HCEC 1CT (cell line): Measurements from ENCODE around the gene DGKG.

Experiments
- DNase-seq: peaks from one replicate; pipeline ENCODE4 v3.0.0-alpha.2; 2017

DGKG gene

GRCh38 chr3:186361762-186362536 is at the start of gene DGKG:
DGKG (minus strand) TSS chr3:186362234; CDS start chr3:186320459, 41,775 bp downstream.
- no peak for DNase-seq

- no peak for DNase-seq
Observed at GRCh38 chr3:186411089-186411488, 49.1 kb upstream of the DGKG start.

DNA sequence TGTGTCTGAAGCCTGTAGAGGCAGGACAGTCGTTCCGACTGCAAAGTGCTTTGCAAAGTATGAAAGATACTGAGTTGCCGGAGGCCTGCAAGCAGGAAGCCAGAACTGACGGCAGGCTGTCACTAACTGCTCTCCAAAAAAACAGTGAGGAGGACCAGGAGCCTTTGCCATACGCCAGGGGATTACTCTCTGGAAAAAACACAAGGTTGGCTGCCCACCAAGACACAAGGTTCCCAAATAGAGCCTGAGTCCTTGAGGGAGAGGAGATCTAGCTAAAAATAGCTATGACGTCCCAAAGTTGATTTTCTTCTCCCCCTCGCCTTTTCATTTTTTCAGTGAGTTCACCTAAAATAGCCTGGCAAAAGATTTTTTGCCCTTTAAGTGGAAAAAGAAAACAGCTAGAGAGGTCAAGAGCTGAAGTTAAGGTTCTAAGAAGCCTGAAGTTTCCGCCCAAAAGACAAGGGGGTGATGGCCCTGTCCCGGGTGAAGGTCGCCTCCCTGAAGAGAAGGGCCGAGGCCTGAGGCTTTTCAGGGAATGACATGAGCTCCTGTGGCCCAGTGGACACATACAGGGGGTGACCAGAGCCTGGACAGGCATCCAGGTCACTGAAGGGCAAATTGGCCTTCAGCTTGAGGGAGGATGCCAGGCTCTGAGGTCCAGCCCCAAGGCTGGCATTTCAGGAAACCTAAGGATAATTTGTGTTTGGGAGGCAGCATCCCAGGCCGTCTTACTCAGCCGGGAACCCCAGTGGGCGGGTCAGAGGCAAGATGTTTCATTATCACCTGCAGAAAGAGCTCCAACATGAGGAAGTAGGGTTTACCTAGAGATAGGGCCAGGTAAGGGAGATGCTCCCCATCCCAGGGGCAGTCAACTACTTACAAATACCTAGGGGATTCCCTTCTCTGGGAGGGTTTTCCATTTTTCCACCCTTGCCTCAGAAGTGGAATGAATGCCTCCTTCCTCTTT is 44.9 kb upstream of the DGKG start:
- no peak for DNase-seq

GRCh38 chr3:186401556-186401955 is 39.5 kb upstream of the DGKG start:
- no peak for DNase-seq

DNA sequence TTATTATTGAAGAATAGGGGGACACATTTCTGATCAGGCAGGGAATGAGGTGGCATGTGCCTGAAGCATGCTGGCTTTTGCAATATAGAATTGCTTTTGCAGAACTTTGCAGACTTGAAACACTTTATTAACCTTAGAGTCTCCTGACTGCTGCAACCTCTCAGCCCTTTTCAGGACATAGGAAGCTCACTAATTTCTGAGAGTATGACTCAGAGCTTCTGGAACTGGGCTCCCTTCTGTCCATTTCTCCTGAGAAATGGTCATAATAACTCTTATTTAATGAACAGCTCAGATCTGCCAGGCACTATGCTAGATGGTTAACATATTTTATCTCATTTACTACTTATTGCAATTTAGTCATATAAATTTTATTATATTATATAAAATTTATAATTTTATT is 38.6 kb upstream of the DGKG start:
- peak; percentile 17 for DNase-seq

DNA sequence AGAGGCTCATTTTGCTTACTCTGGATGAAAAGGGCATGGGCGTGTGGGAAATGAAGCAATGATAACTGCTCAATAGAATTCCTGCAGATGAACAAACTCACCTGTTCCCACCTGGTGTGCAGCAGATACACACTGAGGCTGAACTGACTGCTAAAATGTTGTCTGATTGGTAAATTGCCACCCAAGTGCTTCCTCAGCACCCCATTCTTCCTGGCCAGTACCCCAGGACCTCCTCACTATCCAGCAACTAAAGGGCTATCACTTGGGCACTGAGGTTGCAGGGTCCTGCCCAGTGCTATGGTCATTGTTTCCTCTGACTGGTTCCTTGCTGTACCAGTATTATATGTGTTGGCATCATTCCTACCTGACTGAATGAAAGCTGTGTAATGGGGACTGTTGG is 38.0 kb upstream of the DGKG start:
- DNase-seq: no peak

DNA sequence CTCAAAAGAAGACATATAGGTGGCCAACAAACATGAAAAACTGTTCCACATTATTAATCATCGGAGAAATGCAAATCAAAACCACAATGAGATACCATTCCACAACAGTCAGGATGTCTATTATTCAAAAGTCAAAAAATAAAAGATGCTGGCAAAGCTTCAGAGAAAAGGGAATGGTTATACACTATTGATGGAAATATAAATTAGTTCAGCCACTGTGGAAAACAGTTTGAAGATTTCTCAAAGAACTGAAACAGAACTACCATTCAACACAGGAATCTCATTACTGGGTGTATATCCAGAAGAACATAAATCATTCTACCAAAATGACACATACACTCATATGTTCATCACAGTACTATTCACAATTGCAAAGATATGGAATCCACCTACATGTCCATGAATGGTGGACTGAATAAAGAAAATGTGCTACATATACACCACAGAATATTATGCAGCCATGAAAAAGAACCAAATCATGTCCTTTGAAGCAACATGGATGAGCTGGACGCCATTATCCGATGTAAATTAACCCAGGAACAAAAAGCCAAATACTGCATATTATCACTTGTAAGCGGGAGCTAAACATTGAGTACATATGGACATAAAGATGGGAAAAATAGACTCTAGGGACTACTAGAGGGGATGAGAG is 32.7 kb upstream of the DGKG start:
- no peak for DNase-seq

DNA sequence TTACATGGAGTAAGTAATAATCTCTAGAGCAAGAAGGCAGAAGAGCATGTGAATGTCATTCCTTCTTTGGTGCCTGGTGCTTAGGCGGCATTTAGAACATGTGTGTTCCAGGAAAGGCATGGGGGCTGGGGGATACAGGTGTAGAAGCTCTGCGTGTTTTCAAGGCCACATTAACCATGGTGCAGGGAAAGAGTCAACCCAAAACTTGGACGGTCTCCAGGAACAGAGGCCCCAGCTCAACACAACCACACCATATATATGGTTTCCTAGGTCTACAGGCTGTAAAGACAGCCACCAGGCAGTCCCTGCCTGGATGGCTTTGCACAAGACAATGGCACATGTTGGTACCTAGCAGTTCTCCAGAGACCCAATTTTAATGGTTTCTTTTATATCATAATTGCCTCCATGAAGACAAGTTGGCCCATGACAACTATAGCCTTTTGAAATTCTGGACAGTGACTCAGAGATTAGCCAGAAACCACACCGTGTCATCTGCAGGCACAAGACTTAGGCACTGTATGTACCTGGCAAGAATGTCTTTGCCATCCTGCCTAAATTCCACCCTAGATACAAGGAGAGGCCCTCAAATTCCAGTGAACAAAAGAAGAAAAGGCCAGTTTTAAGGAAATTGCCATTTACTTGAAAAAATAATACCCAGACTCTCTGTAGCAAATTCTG is 25.0 kb upstream of the DGKG start:
- DNase-seq: no peak

DNA sequence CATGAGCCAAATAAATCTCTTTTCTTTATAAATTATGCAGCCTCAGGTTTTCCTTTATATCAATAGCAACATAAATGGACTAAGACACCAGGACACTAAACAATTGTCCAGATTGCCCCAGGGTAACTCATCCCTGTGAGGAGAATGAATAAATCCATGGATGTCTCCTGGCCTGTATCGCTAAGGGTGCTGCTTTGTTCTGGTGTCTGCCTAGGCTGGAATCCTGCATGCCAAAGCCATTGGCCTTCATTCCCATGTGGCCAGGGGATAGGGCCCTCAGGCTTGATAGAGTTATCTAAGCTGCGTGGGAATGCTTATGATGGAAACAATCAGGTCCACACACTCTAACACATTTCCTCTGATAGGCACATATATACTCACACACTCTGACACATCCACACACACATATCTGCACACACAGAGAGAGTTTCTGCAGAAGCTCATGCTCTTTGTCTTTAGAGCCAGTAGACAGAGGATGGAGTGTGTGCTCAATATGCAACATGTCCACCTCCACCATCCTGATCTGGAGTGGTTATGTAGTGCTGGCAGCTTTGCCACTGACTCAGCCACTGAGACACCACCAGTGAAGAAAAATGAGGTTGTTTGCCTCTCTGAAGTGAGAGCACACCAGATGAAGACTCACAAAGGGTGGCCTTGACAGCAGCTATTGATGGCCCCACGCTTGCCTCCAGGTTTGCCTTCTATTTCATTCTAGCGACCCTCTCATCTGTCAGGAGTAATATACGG is 24.0 kb upstream of the DGKG start:
- DNase-seq: no peak

- DNase-seq: no peak
Observed at GRCh38 chr3:186383026-186383993, 21.3 kb upstream of the DGKG start.

- DNase-seq: no peak
Observed at GRCh38 chr3:186382217-186382885, 20.3 kb upstream of the DGKG start.

DNA sequence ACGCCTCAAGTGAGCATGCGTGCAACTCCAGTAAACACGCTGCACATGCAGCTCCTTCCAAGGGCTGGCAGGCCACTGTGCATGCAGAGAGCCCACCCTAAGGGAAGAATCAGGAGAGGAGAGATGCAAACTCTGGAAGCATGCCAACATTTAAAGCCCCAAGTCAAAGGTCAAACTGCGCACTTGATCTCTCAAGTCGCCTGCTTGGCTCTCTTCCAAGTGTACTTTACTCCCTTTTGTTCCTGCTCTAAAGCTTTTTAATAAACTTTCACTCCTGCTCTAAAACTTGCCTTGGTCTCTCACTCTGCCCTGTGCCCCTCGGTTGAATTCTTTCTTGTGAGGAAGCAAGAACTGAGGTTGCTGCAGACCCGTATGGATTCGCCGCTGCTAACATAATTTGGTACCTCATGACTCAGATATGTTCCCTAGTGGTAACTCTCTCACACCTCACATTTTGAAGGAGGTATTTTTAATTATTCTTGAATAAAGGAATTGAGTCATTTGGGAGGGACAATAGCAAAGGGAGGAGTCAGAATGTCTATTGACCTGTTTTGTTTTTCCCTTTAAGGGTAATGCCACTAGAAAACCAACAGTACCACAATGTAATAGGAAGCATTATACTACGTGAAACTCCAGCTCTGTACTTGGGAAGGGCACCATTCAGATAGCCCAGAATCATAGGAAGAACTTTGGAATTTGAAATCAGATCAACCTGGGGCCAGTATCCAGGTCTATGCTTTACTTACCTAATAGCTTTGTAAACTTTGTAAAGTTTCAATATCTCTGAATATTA is 19.6 kb upstream of the DGKG start:
- DNase-seq: no peak

DNA sequence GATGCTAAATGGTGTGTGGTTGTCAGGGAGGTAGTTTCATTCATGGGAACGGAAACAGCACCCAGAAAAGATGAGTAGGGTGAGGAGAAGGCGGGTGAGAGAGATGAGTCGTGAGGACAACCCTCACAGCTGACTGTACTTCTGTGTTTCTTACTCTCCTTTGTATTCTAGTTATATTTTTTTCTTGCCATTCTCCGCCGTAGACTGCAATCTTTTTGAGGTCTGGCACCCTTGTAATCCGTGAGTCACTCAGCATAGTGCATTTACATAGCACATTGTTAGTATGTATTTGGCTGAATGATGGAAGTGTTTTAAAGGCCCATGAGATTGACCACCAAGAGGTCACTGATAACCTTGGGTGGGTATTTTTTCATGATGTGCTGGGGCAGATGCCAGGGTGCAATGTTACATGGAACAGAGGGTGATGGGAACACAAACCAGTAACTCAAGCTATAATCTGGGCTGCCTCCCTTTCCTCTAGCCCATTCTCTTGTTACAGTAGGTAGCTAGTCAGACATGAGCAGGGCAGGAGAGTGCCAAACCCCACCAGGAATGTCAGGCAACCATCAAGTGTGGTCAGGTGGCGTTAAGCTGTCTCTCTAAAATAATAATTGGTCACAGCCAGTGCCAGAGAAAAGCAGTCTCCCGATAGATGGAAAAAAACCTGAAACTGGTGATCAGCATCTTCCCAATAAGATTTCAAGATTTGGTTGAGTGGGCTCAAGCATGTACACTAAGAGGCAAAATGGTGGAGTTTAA is 18.8 kb upstream of the DGKG start:
- peak; percentile 14 for DNase-seq

DNA sequence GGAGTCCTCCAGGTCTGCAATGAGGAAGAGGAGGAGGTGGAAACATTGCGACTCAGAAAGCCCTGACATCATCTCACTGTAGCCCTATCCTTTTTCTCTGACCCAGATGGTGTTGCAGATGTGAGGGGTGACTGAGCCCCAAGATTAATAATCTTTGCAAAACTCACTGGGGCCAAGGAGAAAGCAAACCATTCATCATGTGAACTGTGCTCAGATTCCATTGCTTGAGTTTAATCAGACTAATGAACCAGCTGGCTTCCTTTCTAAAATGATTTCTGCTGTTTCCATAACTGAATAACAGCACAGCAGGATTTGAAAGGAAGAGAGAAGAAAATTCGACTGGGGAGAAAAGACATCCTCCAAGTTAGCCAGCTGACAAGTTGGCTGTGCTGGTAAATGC is 13.4 kb upstream of the DGKG start:
- DNase-seq: peak; percentile 47

DNA sequence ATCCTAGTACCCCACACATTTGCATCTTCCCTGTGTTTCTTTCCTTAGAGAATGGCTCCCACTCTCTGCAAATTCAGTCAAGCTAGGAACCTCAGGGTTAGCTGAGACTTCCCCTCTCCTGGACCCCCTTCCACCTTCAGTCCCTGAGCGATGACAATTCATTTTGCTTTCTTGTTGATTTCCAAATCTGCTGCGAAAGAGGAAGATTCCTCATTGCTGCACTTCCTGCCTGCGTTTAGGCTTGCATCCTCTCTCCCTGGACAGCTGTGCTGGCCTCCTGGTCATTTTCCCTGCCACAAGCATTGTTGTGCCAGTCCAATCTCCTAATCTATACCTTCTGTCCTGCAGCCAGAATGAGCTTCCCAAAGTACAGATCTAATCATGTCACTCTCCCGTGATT is 12.3 kb upstream of the DGKG start:
- DNase-seq: no peak

- no peak for DNase-seq
Observed at GRCh38 chr3:186369217-186369616, 7.2 kb upstream of the DGKG start.

DNA sequence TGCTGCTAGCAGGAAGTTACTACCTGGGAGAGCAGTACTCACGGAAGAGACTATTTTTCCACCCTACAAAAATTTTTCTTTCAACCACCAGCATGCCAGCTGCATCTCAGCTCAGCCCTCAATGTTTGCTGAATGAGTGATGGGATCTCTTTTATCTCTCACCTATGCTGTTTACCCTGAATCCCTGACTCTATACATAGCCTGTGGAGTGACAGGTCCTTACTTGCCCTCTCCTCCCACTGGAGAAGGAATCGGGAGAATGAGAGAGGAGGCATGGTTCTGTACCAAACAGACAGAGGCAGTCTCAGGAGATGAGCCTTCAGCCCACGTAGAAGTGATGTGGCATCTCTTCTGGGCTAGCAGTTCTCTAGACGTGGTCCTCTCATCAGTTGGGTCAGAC is 6.7 kb upstream of the DGKG start:
- DNase-seq: no peak

GRCh38 chr3:186368176-186368575 is 6.1 kb upstream of the DGKG start:
- no peak for DNase-seq

GRCh38 chr3:186367631-186368030 is 5.6 kb upstream of the DGKG start:
- DNase-seq: no peak
